CD4-positive, alpha-beta T cell treated with Interleukin-4 for 1 hour (primary cell): ENCODE data around the gene ACSF3.

ENCODE experiments used
- DNase-seq, 2 donors: peaks; one replicate each; pipeline ENCODE4 v3.0.0-alpha.2; 2020 to 2022

The ACSF3 gene

GRCh38 chr16:89147085-89147817 lies 53.6 kb downstream of the ACSF3 start:
- no peak for DNase-seq

- no peak for DNase-seq
Measured at GRCh38 chr16:89149386-89149785, 55.7 kb downstream of the ACSF3 start.

- no peak for DNase-seq
Measured at GRCh38 chr16:89150090-89150835, 56.6 kb downstream of the ACSF3 start.

GRCh38 chr16:89150981-89151380 lies 57.3 kb downstream of the ACSF3 start:
- DNase-seq: no peak

DNA sequence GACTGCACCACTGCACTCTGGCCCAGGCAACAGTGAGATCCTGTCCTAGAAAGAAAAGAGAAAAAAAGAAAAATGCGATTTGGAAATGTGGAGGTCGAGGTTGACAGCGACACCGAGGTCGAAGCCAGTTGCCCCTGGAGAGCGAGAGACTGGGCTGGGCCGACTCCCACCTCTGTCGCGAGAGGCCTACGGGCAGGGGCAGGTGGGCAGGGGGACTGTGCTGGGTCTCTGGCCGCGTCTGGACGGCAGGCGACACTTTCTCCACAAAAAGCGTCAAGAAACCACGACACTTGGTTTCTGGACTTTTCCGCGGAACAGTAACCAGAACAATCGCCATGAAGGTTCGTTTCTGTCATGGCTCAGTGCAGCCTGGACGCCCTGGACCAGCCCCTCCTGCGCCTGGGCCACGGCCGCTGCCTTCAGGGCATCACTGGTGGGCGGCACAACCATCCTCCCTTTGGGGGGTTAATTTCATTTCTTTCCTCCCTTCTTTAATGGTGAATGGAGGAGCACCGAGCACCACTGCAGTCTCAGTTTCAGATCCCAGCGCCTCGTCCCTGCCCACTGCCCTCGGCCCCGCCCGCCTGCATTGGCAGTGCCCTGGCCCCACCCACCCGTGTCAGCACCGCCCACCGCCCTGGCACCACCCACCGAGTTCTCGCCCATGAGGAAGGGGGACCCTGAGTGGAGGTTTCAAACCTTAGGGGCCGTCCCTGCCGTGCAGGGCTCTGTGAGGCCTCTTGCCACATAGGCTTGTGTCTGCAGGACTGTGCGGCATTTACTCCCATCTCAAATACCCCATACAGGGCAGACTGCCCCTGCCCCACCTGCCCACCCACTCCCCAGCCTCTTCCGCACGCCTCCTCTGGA lies 59.4 kb downstream of the ACSF3 start:
- DNase-seq: no peak

DNA sequence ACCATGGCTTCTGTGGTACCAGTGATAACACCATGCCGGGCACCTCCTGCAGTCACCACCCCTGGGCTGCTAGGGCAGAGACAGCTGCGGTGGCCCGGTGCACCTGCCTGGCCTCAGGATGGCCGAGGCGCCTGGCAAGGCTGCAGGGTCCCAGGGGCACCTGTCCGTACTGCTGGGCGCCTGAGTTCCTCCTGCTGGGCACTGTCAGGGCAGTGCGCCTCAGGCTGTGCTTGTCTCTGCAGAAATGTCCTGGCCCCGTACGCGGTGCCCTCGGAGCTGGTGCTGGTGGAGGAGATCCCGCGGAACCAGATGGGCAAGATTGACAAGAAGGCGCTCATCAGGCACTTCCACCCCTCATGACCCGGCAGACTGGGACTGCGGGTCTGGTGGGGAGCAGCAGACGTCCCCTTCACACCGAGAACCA lies 60.2 kb downstream of the ACSF3 start:
- DNase-seq: no peak

DNA sequence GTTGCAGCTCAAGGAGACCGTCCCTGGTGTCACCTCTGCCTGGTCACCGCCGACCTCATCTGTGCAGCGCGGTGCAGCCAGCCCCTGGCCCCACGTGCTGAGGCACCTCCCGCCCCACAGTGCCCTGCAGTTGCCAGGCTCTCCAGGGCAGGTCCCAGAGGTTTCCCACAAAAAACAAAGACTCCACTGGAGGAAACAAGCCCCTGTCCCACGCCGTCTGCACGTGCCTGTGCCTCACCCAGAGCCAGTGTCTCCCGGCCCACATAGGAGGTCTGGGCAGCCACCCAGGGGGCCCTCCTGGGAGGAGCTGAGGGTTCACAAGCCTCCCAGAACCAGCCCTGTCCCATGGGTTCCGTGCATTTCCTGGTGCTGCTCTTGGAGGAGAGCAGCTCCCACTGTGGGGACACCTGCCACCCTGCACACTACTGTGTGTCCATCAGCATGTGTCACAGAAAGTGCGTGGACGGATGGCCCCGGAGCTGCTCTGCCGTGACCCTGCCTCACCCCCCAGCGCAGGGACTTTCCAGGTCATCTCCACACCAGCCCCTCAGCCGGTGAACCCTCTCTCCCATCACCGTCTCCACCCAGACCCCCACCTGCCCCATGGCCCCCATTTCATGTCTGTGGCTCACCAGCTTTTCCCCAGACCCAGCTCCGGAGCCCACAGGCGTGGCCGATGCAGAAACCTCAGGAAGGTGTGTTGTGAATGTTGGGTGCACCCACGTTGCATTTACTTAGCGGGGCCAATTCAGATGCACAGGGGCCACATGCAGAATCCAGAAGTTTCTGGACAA lies 60.9 kb downstream of the ACSF3 start:
- no peak for DNase-seq

GRCh38 chr16:89155184-89155679 lies 61.6 kb downstream of the ACSF3 start:
- no peak for DNase-seq

- DNase-seq: no peak
Measured at GRCh38 chr16:89155851-89156739, 62.4 kb downstream of the ACSF3 start.

GRCh38 chr16:89156740-89157645 lies 63.3 kb downstream of the ACSF3 start:
- DNase-seq: no peak

DNA sequence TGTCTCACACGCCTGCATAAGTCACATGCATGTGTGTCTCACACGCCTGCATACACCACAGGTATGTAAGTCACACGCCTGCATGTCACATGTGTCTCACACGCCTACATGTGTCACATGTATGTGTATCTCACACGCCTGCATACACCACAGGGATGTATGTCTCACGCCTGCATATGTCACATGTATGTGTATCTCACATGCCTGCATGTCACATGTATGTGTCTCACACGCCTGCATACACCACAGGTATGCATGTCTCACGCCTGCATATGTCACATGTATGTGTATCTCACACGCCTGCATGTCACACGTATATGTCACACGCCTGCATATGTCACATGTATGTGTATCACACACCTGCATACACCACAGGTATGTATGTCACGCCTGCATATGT lies 64.1 kb downstream of the ACSF3 start:
- no peak for DNase-seq

DNA sequence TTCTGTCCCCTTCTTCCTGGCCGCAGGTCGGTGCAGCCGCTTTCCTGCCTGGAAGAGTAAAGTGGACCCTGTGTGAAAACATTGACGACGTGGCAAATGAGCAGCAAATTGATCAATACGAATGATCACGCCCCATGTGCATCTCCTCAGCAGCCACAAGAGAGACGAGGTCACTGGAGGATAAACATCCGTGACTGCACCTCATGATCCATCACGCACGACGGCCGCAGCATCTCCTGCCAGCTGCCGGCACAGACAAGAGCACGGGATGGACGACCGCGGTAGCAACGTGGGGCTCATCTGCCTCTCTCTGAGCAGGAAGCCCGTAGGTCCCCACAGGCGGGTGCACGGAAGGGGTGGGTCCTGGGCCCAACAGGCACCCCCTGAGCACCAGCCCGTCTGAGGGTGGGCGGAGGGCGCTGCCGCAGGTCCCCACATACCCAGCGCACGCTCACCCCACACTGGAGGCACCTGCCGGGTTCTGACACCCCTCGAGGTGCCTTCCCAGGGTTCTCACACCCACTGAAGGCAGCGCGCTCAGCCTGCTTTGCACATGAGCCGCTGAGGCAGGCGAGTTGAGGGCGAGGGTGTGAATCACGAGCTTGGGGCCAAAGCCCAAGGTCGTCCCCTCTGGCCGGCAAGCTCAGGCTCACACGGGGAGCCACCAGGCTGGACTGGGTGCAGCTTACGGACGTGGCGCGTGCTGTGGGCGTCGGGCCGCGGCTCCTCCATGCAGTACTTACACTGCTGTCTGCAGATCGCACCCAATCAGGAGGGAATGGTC lies 65.6 kb downstream of the ACSF3 start:
- DNase-seq: no peak

DNA sequence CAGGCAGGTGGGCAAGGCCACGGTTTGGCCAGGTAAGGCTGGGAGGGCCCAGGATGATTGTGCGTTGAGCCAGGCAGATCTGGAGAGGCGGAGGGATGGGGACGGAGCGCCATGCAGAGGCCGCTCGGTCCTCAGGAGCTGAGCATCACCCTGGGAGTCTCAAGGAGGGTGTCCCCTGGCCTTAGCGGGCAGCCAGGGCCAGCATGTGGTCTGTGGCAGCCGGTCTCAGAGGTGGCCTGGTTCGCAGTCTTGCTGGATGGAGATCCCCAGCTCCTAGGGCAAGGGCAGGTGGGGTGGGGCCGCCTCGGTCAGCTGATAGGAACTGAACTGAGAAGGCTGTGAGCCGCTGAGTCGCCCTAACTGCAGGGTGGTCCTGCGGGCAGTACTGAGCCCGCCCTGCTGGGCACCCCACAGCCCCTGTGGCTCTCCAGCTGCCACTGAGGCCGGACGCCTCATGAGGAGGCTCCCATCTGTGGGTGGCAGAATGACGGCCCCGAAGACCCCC lies 66.2 kb downstream of the ACSF3 start:
- DNase-seq: no peak

DNA sequence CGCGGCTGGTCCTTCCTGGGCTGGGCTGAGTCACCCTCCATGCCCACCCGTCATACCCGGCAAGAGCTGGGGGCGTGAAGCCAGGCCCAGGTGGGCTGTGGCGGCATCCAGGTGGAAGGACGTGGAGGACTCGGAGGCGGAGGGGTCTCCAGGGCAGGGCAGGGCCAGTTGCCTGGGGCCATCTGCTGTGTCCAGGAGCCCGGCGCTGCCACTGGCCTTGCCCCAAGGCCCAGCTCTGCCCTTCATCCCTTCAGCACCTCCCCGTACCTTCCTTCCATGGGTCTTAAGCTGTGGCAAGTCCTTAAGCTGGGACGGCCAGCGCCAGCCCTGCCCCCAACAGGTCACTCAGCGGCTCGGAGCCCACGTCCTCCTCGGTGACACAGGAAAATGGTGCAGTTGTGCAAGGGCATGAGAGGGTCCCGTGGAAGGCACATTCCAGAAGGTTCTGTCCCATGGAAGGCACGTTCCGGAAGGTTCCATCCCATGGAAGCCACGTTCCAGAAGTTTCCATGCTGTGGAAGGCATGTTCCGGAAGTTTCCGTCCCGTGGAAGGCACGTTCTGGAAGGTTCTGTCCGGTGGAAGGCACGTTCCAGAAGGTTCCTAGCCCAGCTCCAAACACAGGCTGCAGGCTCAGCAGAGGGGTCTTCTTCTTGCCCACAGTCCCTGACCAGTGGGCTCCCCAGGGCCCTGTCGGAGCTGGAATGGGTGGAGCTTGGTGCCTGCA lies 67.5 kb downstream of the ACSF3 start:
- DNase-seq: no peak

DNA sequence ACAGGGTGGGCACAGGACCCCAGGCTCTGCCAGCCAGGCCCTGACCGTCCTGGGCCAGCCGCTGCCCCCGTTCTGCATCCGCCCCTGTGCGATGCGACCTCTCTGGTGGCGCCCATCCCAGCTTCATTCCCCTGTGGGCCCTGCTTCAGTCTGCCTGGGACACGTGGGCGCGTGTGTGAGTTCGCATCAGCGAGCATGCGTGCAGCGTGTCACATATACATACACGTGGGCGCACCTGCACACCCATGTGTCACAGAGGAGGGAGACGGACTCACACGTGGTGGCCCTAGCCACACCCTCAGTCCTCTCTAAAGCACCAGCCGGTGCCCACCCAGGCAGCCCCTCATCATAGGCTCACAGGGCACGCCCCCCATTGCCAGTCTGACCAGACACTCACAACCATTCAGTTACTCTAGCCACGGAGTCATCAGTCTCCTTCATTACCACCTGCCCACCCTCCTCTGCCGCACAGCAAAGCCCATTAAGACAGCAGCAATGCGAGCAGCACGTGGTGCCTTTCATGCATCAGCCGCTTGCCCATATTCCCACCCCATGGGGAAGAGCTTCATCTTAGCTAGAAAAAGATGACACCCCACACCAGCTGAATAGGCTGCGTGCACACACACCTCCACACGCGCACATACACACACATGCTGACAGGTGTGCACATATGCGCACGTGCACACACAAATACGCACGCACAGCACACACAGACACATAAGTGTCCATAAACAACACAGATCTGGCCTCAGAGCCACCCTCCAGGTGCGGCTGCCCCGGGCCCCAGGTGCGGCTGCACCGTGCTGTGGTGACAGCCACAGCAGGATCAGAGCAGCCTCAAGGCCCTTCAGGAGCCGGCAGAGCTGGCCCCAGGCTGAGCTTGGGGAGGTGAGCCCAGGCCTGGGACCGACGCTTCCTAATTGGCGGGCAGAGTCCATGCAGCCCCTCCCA lies 68.4 kb downstream of the ACSF3 start:
- no peak for DNase-seq

DNA sequence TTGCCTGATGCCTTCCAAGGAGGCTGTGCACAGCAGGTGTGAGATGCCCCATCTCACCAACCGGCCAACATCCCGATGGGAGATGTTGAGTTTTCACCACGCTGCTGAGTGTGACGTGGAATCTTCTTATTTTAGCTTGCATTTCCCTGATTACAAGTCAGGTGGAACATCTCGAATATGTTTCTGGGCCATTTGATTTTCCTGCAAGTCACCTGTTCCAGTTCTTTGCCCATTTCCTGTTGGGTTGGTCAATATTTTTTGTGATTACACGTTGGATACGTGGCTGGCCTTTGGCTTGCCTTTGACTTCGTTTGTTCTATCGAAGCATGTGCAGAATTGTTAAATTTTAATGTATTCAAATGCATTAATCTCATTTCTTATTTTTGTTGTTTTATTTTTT lies 69.6 kb downstream of the ACSF3 start:
- no peak for DNase-seq

DNA sequence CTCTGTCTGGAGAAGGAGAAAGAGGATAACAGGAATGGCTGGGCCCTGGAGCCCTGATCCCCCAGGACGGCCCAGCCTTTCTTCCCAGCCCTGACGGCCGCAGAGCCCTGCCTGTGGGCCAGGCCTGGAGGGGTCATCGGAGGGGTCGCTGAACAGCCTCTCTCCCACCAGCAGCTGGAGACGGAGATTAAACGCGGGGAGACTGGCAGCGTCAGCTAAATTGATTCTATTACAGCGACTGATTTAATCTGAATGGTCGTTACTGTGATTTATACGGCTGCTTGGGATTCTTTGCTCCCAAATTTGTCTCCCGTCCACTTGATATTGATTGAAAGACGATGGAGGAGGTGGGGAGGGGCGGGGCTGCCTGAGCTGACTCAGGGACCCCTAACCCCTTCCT lies 70.8 kb downstream of the ACSF3 start:
- no peak for DNase-seq
